ENCODE results near the gene PFN3. TPM values are rescaled to one million over a fixed set of nuclear protein-coding genes. Genes with fewer than 3 reads are reported as not detected.

PFN3 gene
- total RNA-seq, 2 experiments from 2014 or later = not detected

DNA sequence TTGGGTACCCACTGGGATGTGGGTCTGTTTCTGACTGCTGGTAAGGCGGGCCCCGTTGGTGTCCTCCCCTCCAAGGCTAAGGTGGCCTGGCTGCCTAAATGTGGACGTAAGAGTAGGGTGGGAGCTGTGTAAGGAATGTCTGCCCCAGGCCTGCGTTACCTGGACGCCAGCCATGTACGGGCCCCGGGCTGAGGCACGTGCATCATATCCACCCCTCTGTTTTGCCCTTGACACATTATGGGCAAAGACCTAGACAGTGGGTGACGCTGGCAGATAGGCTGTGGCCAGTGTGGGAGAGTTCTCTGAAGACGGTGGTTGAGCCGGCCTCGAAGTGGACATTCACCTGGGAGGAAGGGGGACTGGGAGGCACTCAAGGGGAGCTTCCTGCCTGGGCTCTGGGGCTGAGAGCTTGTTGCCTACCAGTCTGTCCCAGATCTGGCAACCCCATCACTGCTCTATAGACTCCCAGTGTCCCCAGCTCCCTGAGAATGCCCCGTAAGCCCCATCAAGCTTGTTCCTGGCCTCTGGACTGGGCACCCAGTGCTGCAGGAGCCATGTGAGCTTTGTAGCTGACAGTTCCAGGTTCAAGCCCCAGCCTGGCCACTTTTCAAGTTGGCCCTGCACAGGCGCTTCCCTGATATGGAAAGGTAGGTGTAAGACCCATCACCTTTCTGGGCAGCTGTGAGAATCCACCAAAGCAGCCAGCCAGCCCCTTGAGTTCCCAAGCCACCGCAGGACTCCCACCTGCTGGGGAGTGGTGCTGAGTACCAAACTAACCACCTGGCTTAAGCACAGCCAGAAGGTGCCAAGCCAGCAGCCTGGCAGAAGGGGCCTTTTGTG is 42.9 kb upstream of the PFN3 start:
- no peak for DNase-seq
- no peaks in the 10 kb centered on the region for H3K27me3 Mint-ChIP-seq

DNA sequence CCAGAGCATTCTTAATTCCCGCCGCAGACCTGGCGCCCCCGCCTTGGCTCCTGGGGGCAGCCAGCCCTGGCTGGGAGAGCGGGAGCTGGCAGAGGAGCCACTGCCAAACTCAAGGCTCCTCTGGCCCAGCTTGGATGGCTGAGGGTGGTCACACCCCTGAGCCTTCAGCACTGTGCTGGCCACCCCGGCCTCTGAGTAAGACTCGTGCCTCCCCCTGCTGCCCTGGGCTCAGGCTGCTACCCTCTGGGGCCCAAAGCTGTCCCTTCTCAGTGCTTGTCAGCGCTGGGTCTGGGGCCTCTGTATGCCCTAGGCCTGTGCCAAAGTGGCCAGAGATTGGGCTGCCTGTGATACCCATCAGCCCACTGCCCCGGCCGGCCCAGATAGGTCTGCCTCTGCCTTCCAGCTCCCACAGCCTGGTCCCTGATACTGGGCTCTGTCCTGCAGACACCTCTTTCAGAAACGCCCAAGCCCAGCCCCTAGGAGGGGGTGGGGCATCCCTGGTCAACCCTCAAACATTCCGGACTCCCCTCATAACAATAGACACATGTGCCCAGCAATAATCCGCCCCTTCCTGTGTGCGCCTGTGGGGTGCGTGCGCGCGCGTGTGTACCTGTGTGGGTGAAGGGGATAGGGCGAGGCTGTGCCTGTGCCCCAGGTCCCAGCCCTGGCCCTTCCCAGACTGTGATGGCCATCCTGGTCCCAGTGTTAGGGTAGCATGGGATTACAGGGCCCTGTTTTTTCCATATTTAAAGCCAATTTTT is 41.8 kb upstream of the PFN3 start:
- Mint-ChIP-seq H3K4me1 (peaks cover 34% of the 10 kb centered on the region), H3K27ac (no peak overlapping the region), H3K4me3 (no peak overlapping the region)

More for the DNA sequence above, 42.9 kb upstream of the PFN3 start:
- Mint-ChIP-seq H3K27ac (peak overlapping the region; percentile 30), H3K9me3 (no peaks in the 10 kb centered on the region), H3K36me3 (peaks cover 11% of the 10 kb centered on the region), H3K4me1 (peaks cover 38% of the 10 kb centered on the region), H3K4me3 (no peak overlapping the region)
- ATAC-seq (ENCODE audit: low read depth) = no peak
- POLR2A ChIA-PET = interaction anchor here (0.8 to 12.5 kb wide), 6 partner anchors 6 to 54 kb away, joined by 4 to 312 read pairs (median 26); partner anchors contain the start of gene GRK6

DNA sequence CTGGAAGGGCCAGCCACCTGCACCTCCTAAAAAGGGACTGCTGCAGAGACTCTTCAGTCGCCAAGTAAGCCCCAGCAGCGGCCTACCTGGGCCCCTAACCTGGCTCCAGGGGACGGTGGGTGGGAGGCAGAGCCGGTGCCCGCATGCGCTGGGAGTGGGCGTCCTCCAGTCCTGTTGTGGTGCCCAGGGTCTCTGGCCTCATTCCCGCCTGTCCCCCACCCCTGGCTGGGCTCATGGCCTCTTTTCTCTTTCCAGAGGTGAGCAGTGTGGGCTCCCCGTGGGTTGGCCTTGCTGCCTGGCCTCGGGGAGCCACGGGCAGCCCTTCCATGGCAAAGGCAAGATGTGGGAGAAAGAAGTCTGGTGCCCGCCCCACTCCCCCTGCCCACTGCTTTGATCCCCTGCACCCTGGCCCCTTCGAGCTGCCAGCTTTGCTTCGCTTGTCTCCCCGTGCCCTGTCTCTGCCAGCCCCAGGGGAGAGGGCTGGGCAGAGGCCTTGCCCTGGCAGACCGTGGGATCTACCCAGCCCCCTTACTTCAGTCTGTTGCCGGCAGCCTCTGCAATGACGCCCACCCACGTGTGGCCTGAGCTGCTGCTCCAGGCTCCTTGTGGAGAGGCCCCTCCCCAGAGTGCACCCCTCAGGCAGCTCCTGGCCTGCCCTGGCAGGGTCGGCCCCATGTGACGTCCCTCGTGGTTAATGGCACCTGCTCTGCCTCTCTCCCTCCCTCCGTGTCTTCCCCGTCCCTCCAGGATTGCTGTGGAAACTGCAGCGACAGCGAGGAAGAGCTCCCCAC is 40.7 kb upstream of the PFN3 start:
- H3K9me3 Mint-ChIP-seq = no peaks in the 10 kb centered on the region
- no peaks in the 10 kb centered on the region for H3K27me3 Mint-ChIP-seq
- H3K4me1 Mint-ChIP-seq = peaks cover 35% of the 10 kb centered on the region
- DNase-seq (no peak), ATAC-seq (ENCODE audit: low read depth) (no peak)
- no peak overlapping the region for H3K4me3 Mint-ChIP-seq
- no peak overlapping the region for H3K27ac Mint-ChIP-seq
- POLR2A ChIA-PET = interaction anchor here (0.8 to 12.5 kb wide), 5 partner anchors 11 to 37 kb away, joined by 3 to 312 read pairs (median 8); partner anchors contain the start of gene GRK6
- peaks cover 22% of the 10 kb centered on the region for H3K36me3 Mint-ChIP-seq

More for the DNA sequence above, 41.8 kb upstream of the PFN3 start:
- Mint-ChIP-seq H3K9me3 (no peaks in the 10 kb centered on the region), H3K27me3 (no peaks in the 10 kb centered on the region), H3K36me3 (peaks cover 19% of the 10 kb centered on the region)
- ATAC-seq (ENCODE audit: low read depth) (no peak), DNase-seq (peak; percentile 28)
- POLR2A ChIA-PET = interaction anchor here (1.0 to 12.5 kb wide), 4 partner anchors 12 to 39 kb away, joined by 4 to 312 read pairs (median 65); partner anchors contain the start of gene GRK6

DNA sequence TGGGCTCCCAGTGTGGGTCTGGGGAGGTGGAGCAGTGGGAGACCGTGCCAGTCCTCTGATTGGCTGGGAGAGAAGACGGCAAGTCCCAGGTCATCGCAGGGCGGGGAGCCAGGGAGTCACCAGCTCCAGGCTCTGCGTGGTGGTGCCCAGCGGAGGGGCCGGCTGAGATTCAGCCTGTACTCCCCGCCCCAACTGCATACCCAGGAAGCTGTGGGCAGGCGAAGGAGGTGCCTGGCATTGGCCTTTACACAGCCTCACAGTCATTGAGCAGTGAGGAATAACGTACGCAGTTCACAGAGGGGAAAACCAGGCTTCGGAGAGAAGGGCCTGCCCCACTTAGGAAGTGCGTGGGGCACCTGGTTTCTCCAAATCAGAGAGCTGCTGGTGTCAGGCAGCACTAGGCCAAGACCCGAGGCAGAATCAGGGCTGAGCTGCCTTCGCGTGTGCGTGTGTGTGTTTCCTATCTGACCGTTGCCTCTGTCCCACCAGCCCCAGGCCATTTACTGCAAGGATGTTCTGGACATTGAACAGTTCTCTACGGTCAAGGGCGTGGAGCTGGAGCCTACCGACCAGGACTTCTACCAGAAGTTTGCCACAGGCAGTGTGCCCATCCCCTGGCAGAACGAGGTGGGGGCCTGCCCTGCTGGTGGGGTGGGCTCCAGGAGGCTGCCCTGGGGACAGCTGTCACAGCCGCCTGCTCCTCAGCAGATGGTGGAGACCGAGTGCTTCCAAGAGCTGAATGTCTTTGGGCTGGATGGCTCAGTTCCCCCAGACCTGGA is 39.9 kb upstream of the PFN3 start:
- H3K36me3 Mint-ChIP-seq = peaks cover 26% of the 10 kb centered on the region
- DNase-seq = peak; percentile 31
- peak; percentile 4 for ATAC-seq (ENCODE audit: low read depth)
- no peaks in the 10 kb centered on the region for H3K27me3 Mint-ChIP-seq
- peak overlapping the region; percentile 6 for H3K27ac Mint-ChIP-seq
- POLR2A ChIA-PET = interaction anchor here (0.8 to 12.5 kb wide), 3 partner anchors 10 to 36 kb away, joined by 3 to 312 read pairs (median 19); partner anchors contain the start of gene GRK6
- peaks cover 28% of the 10 kb centered on the region for H3K4me1 Mint-ChIP-seq
- no peaks in the 10 kb centered on the region for H3K9me3 Mint-ChIP-seq
- H3K4me3 Mint-ChIP-seq = no peak overlapping the region

DNA sequence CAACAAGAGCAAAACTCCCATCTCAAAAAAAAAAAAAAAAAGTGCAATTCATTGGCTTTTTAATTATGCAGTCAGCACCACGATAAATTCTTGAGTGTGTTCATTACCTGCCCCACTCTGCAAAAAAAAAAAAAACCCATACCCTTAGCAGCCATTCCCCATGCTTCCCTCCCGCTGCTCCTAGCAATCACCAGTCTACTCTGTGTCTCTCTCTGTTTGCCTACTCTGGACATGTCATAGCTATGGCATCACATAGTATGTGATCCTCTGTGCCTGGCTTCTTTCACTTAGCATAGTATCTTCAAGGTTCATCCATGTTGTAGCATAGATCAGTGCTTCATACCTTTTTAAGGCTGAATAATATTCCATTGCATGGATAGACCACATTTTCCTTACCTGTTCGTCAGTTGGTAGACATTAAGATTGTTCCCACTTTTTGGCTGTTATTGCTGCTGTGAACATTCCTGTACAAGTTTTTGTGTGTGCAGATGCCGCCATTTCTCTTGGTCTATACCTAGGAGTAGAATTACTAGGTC is 39.1 kb upstream of the PFN3 start:
- H3K4me1 Mint-ChIP-seq = peaks cover 25% of the 10 kb centered on the region
- no peak overlapping the region for H3K4me3 Mint-ChIP-seq
- DNase-seq (no peak), ATAC-seq (ENCODE audit: low read depth) (no peak)
- H3K9me3 Mint-ChIP-seq = no peaks in the 10 kb centered on the region
- peaks cover 30% of the 10 kb centered on the region for H3K36me3 Mint-ChIP-seq
- no peaks in the 10 kb centered on the region for H3K27me3 Mint-ChIP-seq
- peak overlapping the region; percentile 22 for H3K27ac Mint-ChIP-seq
- POLR2A ChIA-PET = interaction anchor here (0.6 to 12.5 kb wide), 5 partner anchors 8 to 46 kb away, joined by 3 to 312 read pairs (median 7); partner anchors contain the start of gene GRK6

DNA sequence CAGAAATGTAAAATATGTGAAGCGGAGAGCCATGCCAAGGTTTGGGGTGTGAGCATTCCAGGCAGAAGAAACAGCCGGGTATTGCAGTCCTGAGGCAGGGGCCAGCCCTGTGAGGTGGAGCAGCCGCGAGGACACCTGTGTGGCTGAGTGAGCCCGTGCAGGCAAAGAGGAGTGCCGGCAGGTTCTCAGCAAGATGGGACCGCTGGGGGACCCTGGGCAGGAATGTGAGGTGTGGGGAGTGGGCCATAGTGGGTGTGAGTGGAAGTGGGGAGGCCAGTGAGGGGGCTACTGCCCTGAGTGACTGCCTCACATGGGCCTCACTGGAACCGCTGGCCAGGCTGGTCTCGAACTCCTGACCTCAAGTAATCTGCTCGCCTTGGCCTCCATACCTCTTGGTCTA is 38.0 kb upstream of the PFN3 start:
- ATAC-seq (ENCODE audit: low read depth) = no peak
- Mint-ChIP-seq H3K4me1 (peaks cover 24% of the 10 kb centered on the region), H3K27ac (no peak overlapping the region), H3K4me3 (no peak overlapping the region), H3K9me3 (no peaks in the 10 kb centered on the region), H3K27me3 (no peaks in the 10 kb centered on the region), H3K36me3 (peaks cover 34% of the 10 kb centered on the region)
- no peak for DNase-seq
- POLR2A ChIA-PET = interaction anchor here (1.5 to 3.5 kb wide), 3 partner anchors 7 to 34 kb away, joined by 4 to 21 read pairs (median 19); partner anchors contain the start of gene PRR7

DNA sequence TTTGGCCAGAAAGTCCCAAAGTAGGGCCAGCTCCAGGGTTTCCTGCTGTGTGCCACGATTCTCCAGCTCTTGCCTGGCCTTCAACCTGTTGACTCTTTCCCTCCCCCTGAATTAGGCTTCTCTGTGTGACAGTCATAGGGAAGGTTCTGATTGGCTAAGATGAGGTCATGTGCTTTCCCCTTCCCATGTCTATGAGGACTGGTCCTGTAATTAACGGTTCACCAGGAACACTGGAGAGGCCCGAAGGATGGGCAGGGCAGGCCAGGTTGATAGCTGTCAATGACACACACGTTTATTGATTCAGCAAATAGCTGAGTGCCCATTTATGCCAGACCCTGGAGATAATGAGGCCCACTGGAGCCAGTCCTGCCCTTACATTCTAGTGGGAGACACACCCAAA is 37.2 kb upstream of the PFN3 start:
- POLR2A ChIA-PET = interaction anchor here (0.8 to 3.5 kb wide), 9 partner anchors 8 to 47 kb away, joined by 3 to 21 read pairs (median 4); partner anchors contain the start of genes GRK6 and PRR7
- H3K9me3 Mint-ChIP-seq = no peaks in the 10 kb centered on the region
- DNase-seq (no peak), ATAC-seq (ENCODE audit: low read depth) (no peak)
- peaks cover 26% of the 10 kb centered on the region for H3K4me1 Mint-ChIP-seq
- H3K27me3 Mint-ChIP-seq = no peaks in the 10 kb centered on the region
- H3K27ac Mint-ChIP-seq = peak overlapping the region; percentile 48
- peaks cover 39% of the 10 kb centered on the region for H3K36me3 Mint-ChIP-seq
- H3K4me3 Mint-ChIP-seq = no peak overlapping the region

DNA sequence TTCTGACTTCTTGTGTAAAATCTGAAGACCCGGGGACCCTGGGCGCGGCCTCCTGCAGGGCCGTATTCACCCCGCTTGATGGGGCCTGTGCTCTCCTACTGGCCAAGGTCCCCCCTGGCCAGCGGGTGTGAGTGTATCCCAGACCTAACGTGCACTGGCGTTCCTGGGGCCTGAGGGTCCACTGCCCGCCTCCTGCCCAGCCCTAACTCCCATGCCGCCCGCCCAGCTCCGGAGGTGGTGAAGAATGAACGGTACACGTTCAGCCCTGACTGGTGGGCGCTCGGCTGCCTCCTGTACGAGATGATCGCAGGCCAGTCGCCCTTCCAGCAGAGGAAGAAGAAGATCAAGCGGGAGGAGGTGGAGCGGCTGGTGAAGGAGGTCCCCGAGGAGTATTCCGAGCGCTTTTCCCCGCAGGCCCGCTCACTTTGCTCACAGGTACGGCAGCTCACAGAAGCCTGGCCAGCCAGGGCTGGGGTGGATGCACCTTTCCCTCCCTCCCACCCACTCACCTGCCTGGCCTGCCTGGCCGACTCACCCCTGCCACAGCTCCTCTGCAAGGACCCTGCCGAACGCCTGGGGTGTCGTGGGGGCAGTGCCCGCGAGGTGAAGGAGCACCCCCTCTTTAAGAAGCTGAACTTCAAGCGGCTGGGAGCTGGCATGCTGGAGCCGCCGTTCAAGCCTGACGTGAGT is 35.5 kb upstream of the PFN3 start:
- Mint-ChIP-seq H3K9me3 (no peaks in the 10 kb centered on the region), H3K27me3 (no peaks in the 10 kb centered on the region), H3K4me3 (no peak overlapping the region), H3K36me3 (peaks cover 44% of the 10 kb centered on the region), H3K4me1 (peaks cover 35% of the 10 kb centered on the region), H3K27ac (no peak overlapping the region)
- no peak for ATAC-seq (ENCODE audit: low read depth)
- DNase-seq = no peak
- POLR2A ChIA-PET = interaction anchor here (0.6 to 2.9 kb wide), 2 partner anchors 9 to 39 kb away, joined by 3 to 21 read pairs; partner anchors contain the start of gene PRR7

DNA sequence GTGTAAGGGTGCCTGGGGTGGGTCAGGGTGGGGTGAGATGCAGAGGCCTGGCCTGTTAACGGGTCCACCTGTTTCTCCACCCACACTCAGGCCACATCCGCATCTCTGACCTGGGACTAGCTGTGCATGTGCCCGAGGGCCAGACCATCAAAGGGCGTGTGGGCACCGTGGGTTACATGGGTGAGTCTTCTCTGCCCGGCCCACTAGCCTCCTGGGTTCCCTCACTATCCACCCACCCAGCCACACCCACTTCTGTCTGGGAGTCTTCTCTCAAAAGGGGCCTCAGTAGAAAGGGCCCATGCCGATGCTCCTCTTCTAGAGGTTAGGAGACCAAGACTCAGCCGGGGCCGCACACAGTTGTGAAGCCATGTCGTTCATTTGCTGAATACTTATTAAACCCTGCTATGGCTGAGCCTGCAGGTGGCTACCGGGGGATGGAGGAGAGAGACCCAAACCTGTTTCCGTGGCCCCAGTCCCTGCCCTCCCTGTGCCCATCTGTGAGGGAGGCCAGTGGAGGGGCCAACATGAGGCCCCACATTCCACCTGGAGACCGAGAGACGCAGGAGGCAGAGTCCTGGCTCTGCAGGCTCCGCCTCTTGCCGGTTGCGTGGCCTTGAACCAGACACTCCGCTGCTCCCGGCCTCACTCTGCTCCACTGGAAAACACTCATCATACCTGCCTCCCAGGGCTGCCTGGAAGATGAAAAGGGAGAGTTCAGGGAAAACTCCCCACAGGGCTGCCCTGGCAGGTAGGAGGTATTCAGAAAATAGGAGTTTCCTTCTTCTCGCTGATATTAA is 34.7 kb upstream of the PFN3 start:
- no peak for DNase-seq

DNA sequence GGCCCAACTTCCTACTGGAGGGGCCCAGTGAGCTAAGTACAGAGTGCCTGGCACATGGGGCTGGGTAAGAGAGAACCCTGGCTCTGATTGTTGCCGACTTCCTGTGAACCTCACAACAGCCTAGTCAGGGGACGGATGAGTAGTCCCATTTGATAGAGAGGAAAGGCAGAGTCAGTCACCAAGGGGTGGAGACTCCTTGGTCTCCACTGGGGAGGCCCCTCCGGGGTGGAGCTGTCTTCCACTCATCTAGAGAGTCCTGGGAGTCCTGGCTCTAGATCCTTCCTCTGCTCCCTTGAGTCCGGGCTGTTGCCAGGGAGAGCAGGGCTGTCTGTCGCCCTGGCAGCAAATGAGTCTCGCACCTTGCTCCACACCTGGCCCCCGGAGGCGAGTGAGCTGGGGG is 34.0 kb upstream of the PFN3 start:
- Mint-ChIP-seq H3K27ac (peak overlapping the region; percentile 75), H3K4me1 (peaks cover 43% of the 10 kb centered on the region), H3K9me3 (no peaks in the 10 kb centered on the region), H3K27me3 (no peaks in the 10 kb centered on the region), H3K36me3 (peaks cover 44% of the 10 kb centered on the region), H3K4me3 (peak overlapping the region; percentile 44)
- ATAC-seq (ENCODE audit: low read depth) (peak; percentile 9), DNase-seq (peak; percentile 35)
- POLR2A ChIA-PET = interaction anchor here (0.8 to 10.7 kb wide), 5 partner anchors 9 to 44 kb away, joined by 3 to 312 read pairs (median 3); partner anchors contain the start of gene PRR7

More for the DNA sequence above, 34.7 kb upstream of the PFN3 start:
- H3K36me3 Mint-ChIP-seq = peaks cover 50% of the 10 kb centered on the region
- ATAC-seq (ENCODE audit: low read depth) = no peak
- no peak overlapping the region for H3K4me3 Mint-ChIP-seq
- no peaks in the 10 kb centered on the region for H3K27me3 Mint-ChIP-seq
- POLR2A ChIA-PET = interaction anchor here (0.8 to 10.7 kb wide), 5 partner anchors 10 to 45 kb away, joined by 3 to 312 read pairs (median 3); partner anchors contain the start of gene PRR7
- peaks cover 43% of the 10 kb centered on the region for H3K4me1 Mint-ChIP-seq
- H3K27ac Mint-ChIP-seq = peak overlapping the region; percentile 34
- H3K9me3 Mint-ChIP-seq = no peaks in the 10 kb centered on the region
